Neural cell (in vitro differentiated cells): ENCODE data around the gene MLLT3. TPM values are rescaled to one million over a fixed set of nuclear protein-coding genes. Genes with fewer than 3 reads are reported as not detected.

Experiments
- H2AFZ ChIP-seq: fragments of 200-600, 300-800 bp; sonication (generic), shearing (Covaris generic); 2 replicates; pipeline ENCODE4 v1.6.0; 2014; ENCODE audit warnings: low read depth, mild to moderate bottlenecking, antibody characterized with exemption, low read length, moderate library complexity
- H3F3A ChIP-seq: fragments of 200-600 bp; shearing (Covaris generic); 2 replicates; pipeline ENCODE4 v1.6.1; 2016; ENCODE audit warnings: mild to moderate bottlenecking, moderate library complexity, mixed read lengths, antibody characterized with exemption, low read length; ENCODE audit not compliant: insufficient read depth, poor library complexity, severe bottlenecking
- H3K27ac ChIP-seq: fragments of 200-600, 300-800 bp; sonication (generic), shearing (Covaris generic); 2 replicates; pipeline ENCODE4 v1.5.1; 2014; ENCODE audit warnings: mild to moderate bottlenecking, low read length, moderate library complexity
- H3K27me3 ChIP-seq: fragments of 300-800, 200-600 bp; sonication (generic), shearing (Covaris generic); 2 replicates; pipeline ENCODE4 v1.6.0; 2014; ENCODE audit warnings: mild to moderate bottlenecking, low read depth, low read length, moderate library complexity; ENCODE audit not compliant: insufficient read depth
- H3K36me3 ChIP-seq: fragments of 300-800, 200-600 bp; sonication (generic), shearing (Covaris generic); 2 replicates; pipeline ENCODE4 v1.5.1; 2014; ENCODE audit warnings: mild to moderate bottlenecking, antibody characterized with exemption, low read length, moderate library complexity; ENCODE audit not compliant: insufficient read depth
- H3K4me2 ChIP-seq: fragments of 300-800, 200-600 bp; sonication (generic), shearing (Covaris generic); 2 replicates; pipeline ENCODE4 v1.6.0; 2014; ENCODE audit warnings: mild to moderate bottlenecking, low read length
- H3K4me3 ChIP-seq: fragments of 300-800, 200-600 bp; sonication (generic), shearing (Covaris generic); 2 replicates; pipeline ENCODE4 v1.5.1; 2014; ENCODE audit warnings: mild to moderate bottlenecking, low read length, moderate library complexity
- H3K79me2 ChIP-seq: fragments of 200-600 bp; shearing (Covaris generic); replicated peaks from 2 replicates; pipeline ENCODE4 v1.6.0; 2014; ENCODE audit warnings: mild to moderate bottlenecking, low read length, moderate library complexity; ENCODE audit not compliant: insufficient read depth
- H3K9ac ChIP-seq: fragments of 300-800, 200-600 bp; sonication (generic), shearing (Covaris generic); 2 replicates; pipeline ENCODE4 v1.6.1; 2016; ENCODE audit warnings: mild to moderate bottlenecking, low read length, mixed read lengths
- H3K9me2 ChIP-seq: fragments of 200-600 bp; shearing (Covaris generic); 2 replicates; pipeline ENCODE4 v1.6.1; 2016; ENCODE audit warnings: mild to moderate bottlenecking, low read length, mixed read lengths; ENCODE audit not compliant: insufficient read depth
- H3K9me3 ChIP-seq: fragments of 200-600, 300-800 bp; sonication (generic), shearing (Covaris generic); 2 replicates; pipeline ENCODE4 v1.6.1; 2016; ENCODE audit warnings: mild to moderate bottlenecking, mixed run types, low read length, moderate library complexity, mixed read lengths
- H4K20me1 ChIP-seq: fragments of 200-600 bp; shearing (Covaris generic); 2 replicates; pipeline ENCODE4 v1.6.1; 2016; ENCODE audit warnings: mild to moderate bottlenecking, mixed run types; ENCODE audit not compliant: insufficient read depth
- CTCF ChIP-seq: fragments of 450-650 bp; IDR thresholded peaks from 2 replicates; pipeline ENCODE4 v1.5.1; 2014; ENCODE audit warnings: antibody characterized with exemption, mild to moderate bottlenecking, moderate library complexity; ENCODE audit not compliant: poor library complexity, severe bottlenecking
- EP300 ChIP-seq: fragments of 450-650 bp; conservative IDR thresholded peaks from 2 replicates; pipeline ENCODE4 v1.6.1; 2014; ENCODE audit warnings: antibody characterized with exemption, mild to moderate bottlenecking, moderate library complexity; ENCODE audit not compliant: poor library complexity, severe bottlenecking
- EZH2 ChIP-seq: fragments of 200-600, 300-800 bp; shearing (Covaris generic), sonication (generic); IDR thresholded peaks from 2 replicates; pipeline ENCODE4 v1.6.1; 2014; ENCODE audit warnings: antibody characterized with exemption, low read length, borderline replicate concordance, mild to moderate bottlenecking; ENCODE audit not compliant: insufficient read depth, poor library complexity, severe bottlenecking
- MXI1 ChIP-seq: fragments of 450-650 bp; conservative IDR thresholded peaks from 2 replicates; pipeline ENCODE4 v1.6.1; 2014; ENCODE audit warnings: antibody characterized with exemption, mild to moderate bottlenecking; ENCODE audit not compliant: poor library complexity, severe bottlenecking
- POLR2AphosphoS5 ChIP-seq: IDR thresholded peaks from 2 replicates; pipeline ENCODE4 v1.6.1; 2012
- RAD21 ChIP-seq: fragments of 450-650 bp; conservative IDR thresholded peaks from 2 replicates; pipeline ENCODE4 v1.6.1; 2014; ENCODE audit warnings: antibody characterized with exemption, mild to moderate bottlenecking, moderate library complexity
- REST ChIP-seq: IDR thresholded peaks from 2 replicates; pipeline ENCODE4 v1.6.1; 2012; ENCODE audit warnings: borderline replicate concordance
- SMC3 ChIP-seq: fragments of 450-650 bp; conservative IDR thresholded peaks from 2 replicates; pipeline ENCODE4 v1.6.1; 2014; ENCODE audit warnings: antibody characterized with exemption, mild to moderate bottlenecking, moderate library complexity; ENCODE audit not compliant: poor library complexity
- TAF1 ChIP-seq: IDR thresholded peaks from 2 replicates; pipeline ENCODE4 v1.6.1; 2012; ENCODE audit warnings: low read depth
- polyA plus RNA-seq: library from polyadenylated mRNA; depleted of rRNA; stranded (reverse); fragments of >200 nt; gene quantifications from 2 replicates; pipeline ENCODE4 v1.2.3, GENCODE V29; 2014

The MLLT3 gene
- polyA plus RNA-seq, 1 donor from 2014 or later: 61.5 TPM

- Histone ChIP-seq H3K9me3 (peaks cover 3% of the 10 kb centered on the region), H3K79me2 (peaks cover 33% of the 10 kb centered on the region), H3K9me2 (no peaks in the 10 kb centered on the region), H3K4me2 (no peak overlapping the region), H2AFZ (no peak overlapping the region), H4K20me1 (no peaks in the 10 kb centered on the region), H3K27me3 (no peaks in the 10 kb centered on the region), H3K9ac (no peak overlapping the region), H3K36me3 (no peaks in the 10 kb centered on the region), H3K4me3 (no peak overlapping the region), H3K27ac (no peak overlapping the region), H3F3A (no peaks in the 10 kb centered on the region)
- TF ChIP-seq TAF1 (no peak), REST (no peak)
These were observed 84.2 kb downstream of the MLLT3 start for GRCh38 chr9:20538092-20538491.

GRCh38 chr9:20537294-20537693 is 85.0 kb downstream of the MLLT3 start:
- Histone ChIP-seq H3K4me2 (no peak overlapping the region), H3K27ac (no peak overlapping the region), H3K36me3 (no peaks in the 10 kb centered on the region), H3K4me3 (no peak overlapping the region), H3F3A (no peaks in the 10 kb centered on the region), H3K9me2 (no peaks in the 10 kb centered on the region), H3K27me3 (no peaks in the 10 kb centered on the region), H3K9me3 (peaks cover 3% of the 10 kb centered on the region), H3K9ac (no peak overlapping the region), H2AFZ (no peak overlapping the region), H3K79me2 (peaks cover 33% of the 10 kb centered on the region), H4K20me1 (peaks cover 3% of the 10 kb centered on the region)
- no peak for TF ChIP-seq REST
- TF ChIP-seq POLR2AphosphoS5: no peak
- no peak for TF ChIP-seq TAF1
- no peak for TF ChIP-seq SMC3
- TF ChIP-seq RAD21: no peak
- no peak for TF ChIP-seq CTCF
- no peak for TF ChIP-seq EP300
- no peak for TF ChIP-seq EZH2
- TF ChIP-seq MXI1: no peak
